Keratinocyte (primary cell): ENCODE results near the gene TOM1L1.

Source experiments
- EZH2 ChIP-seq: IDR thresholded peaks from one replicate; pipeline ENCODE4 v1.6.1; 2012; ENCODE audit warnings: inconsistent platforms, mild to moderate bottlenecking, low read length, moderate library complexity
- TF ChIP-seq, protein P1 (sequence below), 3 experiments: IDR thresholded peaks in 1 of 3; conservative IDR thresholded peaks in 1 of 3; optimal IDR thresholded peaks in 1 of 3; 2 replicates in 2 of 3; 3 replicates in 1 of 3; pipeline versions ENCODE3 to v1.5.1; 2011; ENCODE audit warnings: low read length in 3 of 3, mild to moderate bottlenecking in 3 of 3, moderate library complexity in 2 of 3, control low read depth in 1 of 3, inconsistent platforms in 1 of 3; ENCODE audit not compliant: insufficient read depth in 2 of 3; ENCODE audit errors: extremely low read depth in 1 of 3

- TF ChIP-seq, protein P1, sequence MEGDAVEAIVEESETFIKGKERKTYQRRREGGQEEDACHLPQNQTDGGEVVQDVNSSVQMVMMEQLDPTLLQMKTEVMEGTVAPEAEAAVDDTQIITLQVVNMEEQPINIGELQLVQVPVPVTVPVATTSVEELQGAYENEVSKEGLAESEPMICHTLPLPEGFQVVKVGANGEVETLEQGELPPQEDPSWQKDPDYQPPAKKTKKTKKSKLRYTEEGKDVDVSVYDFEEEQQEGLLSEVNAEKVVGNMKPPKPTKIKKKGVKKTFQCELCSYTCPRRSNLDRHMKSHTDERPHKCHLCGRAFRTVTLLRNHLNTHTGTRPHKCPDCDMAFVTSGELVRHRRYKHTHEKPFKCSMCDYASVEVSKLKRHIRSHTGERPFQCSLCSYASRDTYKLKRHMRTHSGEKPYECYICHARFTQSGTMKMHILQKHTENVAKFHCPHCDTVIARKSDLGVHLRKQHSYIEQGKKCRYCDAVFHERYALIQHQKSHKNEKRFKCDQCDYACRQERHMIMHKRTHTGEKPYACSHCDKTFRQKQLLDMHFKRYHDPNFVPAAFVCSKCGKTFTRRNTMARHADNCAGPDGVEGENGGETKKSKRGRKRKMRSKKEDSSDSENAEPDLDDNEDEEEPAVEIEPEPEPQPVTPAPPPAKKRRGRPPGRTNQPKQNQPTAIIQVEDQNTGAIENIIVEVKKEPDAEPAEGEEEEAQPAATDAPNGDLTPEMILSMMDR (optimal IDR thresholded peaks at IDR 0.05 in 1 of 3, IDR thresholded peaks at IDR 0.05 in 1 of 3, conservative IDR thresholded peaks at IDR 0.05 in 1 of 3; ENCODE audit: extremely low read depth in 1 of 3, insufficient read depth in 2 of 3, low read length in 3 of 3) = no peak
- TF ChIP-seq EZH2 = no peak
These were observed 50.6 kb downstream of the TOM1L1 start for GRCh38 chr17:54951286-54951685.
